Ascending aorta (tissue), 2 donors: Measurements from ENCODE around the gene SLC8B1. TPM values are rescaled to one million over a fixed set of nuclear protein-coding genes. Genes with fewer than 3 reads are reported as not detected.

Experiments
- DNase-seq, 2 donors: peaks; one replicate each; pipeline ENCODE4 v3.0.0-alpha.2; 2019; ENCODE audit warnings: low spot score in 2 of 2
- H3K27ac ChIP-seq, 2 donors: fragments of 200-600 bp; sonication (generic); one replicate each; pipeline ENCODE4 v1.5.1; 2016 to 2017; ENCODE audit warnings: mild to moderate bottlenecking in 1 of 2
- H3K27me3 ChIP-seq: fragments of 200-600 bp; sonication (generic); one replicate; pipeline ENCODE4 v1.5.1; 2017
- H3K36me3 ChIP-seq, 2 donors: fragments of 200-600 bp; sonication (generic); one replicate each; pipeline ENCODE4 v1.5.1; 2016
- H3K4me1 ChIP-seq, 2 donors: fragments of 200-600 bp; sonication (generic); one replicate each; pipeline ENCODE4 v1.5.1; 2016 to 2017; ENCODE audit warnings: mild to moderate bottlenecking in 1 of 2
- H3K4me3 ChIP-seq, 2 donors: fragments of 200-600 bp; sonication (generic); one replicate each; pipeline ENCODE4 v1.5.1; 2016 to 2017; ENCODE audit warnings: mild to moderate bottlenecking in 1 of 2
- H3K9me3 ChIP-seq, 2 donors: fragments of 200-600 bp; sonication (generic); one replicate each; pipeline ENCODE4 v1.5.1; 2016
- intact Hi-C: fragments of 100-400 bp; cut with DNase I; formaldehyde crosslinking; loops from one replicate; pipeline ENCODE4 v1.15.1; 2023
- total RNA-seq: library from RNA; depleted of rRNA; stranded (reverse); fragments of >200 nt; gene quantifications from one replicate; pipeline ENCODE4 v1.1.0, GENCODE V29; 2016
- TF ChIP-seq, protein P1 (sequence below), 3 experiments: fragments of 200-600 bp in 2 of 3; fragments of 450-650 bp in 1 of 3; sonication (generic) in 2 of 3; IDR thresholded peaks; one replicate each; pipeline ENCODE4 v1.5.1; 2016 to 2019; ENCODE audit warnings: antibody characterized with exemption in 3 of 3, mild to moderate bottlenecking in 1 of 3, moderate library complexity in 1 of 3

SLC8B1 gene
- total RNA-seq, 1 donor from 2014 or later: 114 TPM

- Histone ChIP-seq H3K27me3 (no peaks in the 10 kb centered on the region), H3K4me3 (no peak overlapping the region), H3K9me3 (no peaks in the 10 kb centered on the region), H3K27ac (no peak overlapping the region), H3K36me3 (peaks cover 73 to 83% of the 10 kb centered on the region in 2 donors), H3K4me1 (peaks cover 5 to 8% of the 10 kb centered on the region in 2 donors)
- DNase-seq: no peak
- TF ChIP-seq, protein P1, sequence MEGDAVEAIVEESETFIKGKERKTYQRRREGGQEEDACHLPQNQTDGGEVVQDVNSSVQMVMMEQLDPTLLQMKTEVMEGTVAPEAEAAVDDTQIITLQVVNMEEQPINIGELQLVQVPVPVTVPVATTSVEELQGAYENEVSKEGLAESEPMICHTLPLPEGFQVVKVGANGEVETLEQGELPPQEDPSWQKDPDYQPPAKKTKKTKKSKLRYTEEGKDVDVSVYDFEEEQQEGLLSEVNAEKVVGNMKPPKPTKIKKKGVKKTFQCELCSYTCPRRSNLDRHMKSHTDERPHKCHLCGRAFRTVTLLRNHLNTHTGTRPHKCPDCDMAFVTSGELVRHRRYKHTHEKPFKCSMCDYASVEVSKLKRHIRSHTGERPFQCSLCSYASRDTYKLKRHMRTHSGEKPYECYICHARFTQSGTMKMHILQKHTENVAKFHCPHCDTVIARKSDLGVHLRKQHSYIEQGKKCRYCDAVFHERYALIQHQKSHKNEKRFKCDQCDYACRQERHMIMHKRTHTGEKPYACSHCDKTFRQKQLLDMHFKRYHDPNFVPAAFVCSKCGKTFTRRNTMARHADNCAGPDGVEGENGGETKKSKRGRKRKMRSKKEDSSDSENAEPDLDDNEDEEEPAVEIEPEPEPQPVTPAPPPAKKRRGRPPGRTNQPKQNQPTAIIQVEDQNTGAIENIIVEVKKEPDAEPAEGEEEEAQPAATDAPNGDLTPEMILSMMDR (IDR thresholded peaks at IDR 0.05): no peak
- intact Hi-C loops: loop anchor here (10.0 kb wide), 1 partner anchor 183 kb away; no protein-coding TSS in a partner anchor
These were observed 56.8 kb downstream of the SLC8B1 start for GRCh38 chr12:113278141-113278540.

DNA sequence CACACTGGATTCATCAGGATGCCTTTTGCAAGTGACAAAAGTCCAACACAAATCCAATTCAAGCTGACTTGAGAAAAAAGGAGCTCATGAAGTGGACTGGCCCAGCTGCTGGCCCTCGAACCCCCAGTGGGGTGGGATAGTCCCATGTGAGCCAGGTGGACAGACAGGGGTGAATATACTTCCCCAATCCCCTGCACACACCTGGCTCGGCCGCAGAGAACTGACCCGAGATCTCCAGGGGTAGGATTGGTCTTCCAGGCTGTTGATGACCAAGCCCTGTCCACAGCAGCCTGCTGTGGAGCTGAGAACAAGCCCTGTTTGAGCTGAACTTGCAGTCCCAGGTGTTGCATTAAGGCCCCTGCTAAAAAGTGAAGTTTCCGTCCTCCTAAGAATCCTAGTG lies 57.4 kb downstream of the SLC8B1 start:
- Histone ChIP-seq H3K9me3 (no peaks in the 10 kb centered on the region), H3K4me3 (no peak overlapping the region), H3K36me3 (peaks cover 73 to 81% of the 10 kb centered on the region in 2 donors), H3K27me3 (no peaks in the 10 kb centered on the region), H3K4me1 (peaks cover 11 to 14% of the 10 kb centered on the region in 2 donors), H3K27ac (no peak overlapping the region)
- intact Hi-C loops: loop anchor here (10.0 kb wide), 1 partner anchor 183 kb away; no protein-coding TSS in a partner anchor
- DNase-seq: no peak
- TF ChIP-seq, protein P1 (IDR thresholded peaks at IDR 0.05): no peak

GRCh38 chr12:113276946-113277500 lies 57.9 kb downstream of the SLC8B1 start:
- Histone ChIP-seq H3K4me1 (peaks cover 14 to 18% of the 10 kb centered on the region in 2 donors), H3K27ac (peak overlapping the region in 1 of 2 donors; percentile 7), H3K4me3 (no peak overlapping the region), H3K27me3 (no peaks in the 10 kb centered on the region), H3K36me3 (peaks cover 73 to 81% of the 10 kb centered on the region in 2 donors), H3K9me3 (no peaks in the 10 kb centered on the region)
- intact Hi-C loops: loop anchor here (10.0 kb wide), 1 partner anchor 182 kb away; no protein-coding TSS in a partner anchor
- TF ChIP-seq, protein P1 (IDR thresholded peaks at IDR 0.05): no peak
- DNase-seq: no peak

DNA sequence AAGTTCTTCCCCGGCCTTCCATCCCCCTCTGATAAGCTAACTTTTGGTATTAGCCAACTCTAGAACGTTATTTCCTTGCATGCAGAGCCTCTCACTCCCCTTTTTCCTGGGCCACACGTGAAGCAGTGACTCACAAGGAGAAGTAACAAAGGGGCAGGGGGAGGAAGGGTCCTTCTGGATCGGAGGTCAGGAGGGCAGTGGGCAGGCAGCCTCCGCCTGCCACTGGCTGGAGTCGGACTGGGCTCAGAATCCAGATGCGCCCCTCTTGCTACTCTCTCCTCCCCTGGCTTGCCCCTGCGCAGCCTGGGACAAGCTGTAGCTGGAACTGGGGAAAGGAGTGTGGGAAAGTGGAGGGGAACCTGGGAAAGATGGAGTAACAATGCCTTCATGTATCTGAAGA lies 58.6 kb downstream of the SLC8B1 start:
- TF ChIP-seq, protein P1 (IDR thresholded peaks at IDR 0.05): no peak
- Histone ChIP-seq H3K9me3 (no peaks in the 10 kb centered on the region), H3K4me1 (peaks cover 16 to 22% of the 10 kb centered on the region in 2 donors), H3K36me3 (peaks cover 73 to 79% of the 10 kb centered on the region in 2 donors), H3K4me3 (no peak overlapping the region), H3K27ac (peak overlapping the region in 1 of 2 donors; percentile 7), H3K27me3 (no peaks in the 10 kb centered on the region)
- intact Hi-C loops: loop anchor here (10.0 kb wide), 1 partner anchor 182 kb away; no protein-coding TSS in a partner anchor
- DNase-seq: no peak

DNA sequence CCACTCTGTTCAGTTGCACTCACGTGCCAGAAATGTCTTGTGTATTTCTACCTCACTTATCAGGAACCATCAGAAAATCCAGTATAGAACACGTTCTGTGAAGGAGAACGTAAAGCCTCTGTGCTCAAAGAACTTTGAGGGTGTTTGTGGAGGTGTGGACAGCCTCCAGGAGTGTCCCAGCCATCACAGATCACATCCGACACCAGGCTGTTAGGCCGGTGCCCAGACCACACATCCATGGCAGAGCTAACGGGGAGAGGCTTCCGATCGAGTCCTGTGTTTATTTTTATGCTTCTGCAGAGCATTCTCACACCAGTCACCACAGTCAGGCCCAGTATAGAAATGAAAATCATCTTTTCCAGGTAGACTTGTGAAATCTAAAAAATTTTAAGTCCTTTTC lies 60.1 kb downstream of the SLC8B1 start:
- Histone ChIP-seq H3K4me3 (no peak overlapping the region), H3K27ac (peak overlapping the region in 1 of 2 donors; percentile 20), H3K9me3 (no peaks in the 10 kb centered on the region), H3K4me1 (peaks cover 19 to 27% of the 10 kb centered on the region in 2 donors), H3K27me3 (no peaks in the 10 kb centered on the region), H3K36me3 (peaks cover 66 to 70% of the 10 kb centered on the region in 2 donors)
- DNase-seq: no peak
- intact Hi-C loops: loop anchor here (10.0 kb wide), 1 partner anchor 180 kb away; no protein-coding TSS in a partner anchor
- TF ChIP-seq, protein P1 (IDR thresholded peaks at IDR 0.05): no peak
